ENCODE data around the gene IER2. TPM values are rescaled to one million over a fixed set of nuclear protein-coding genes. Genes with fewer than 3 reads are reported as not detected.

Gene IER2
- polyA plus RNA-seq, 1 experiment: 18.2 TPM

DNA sequence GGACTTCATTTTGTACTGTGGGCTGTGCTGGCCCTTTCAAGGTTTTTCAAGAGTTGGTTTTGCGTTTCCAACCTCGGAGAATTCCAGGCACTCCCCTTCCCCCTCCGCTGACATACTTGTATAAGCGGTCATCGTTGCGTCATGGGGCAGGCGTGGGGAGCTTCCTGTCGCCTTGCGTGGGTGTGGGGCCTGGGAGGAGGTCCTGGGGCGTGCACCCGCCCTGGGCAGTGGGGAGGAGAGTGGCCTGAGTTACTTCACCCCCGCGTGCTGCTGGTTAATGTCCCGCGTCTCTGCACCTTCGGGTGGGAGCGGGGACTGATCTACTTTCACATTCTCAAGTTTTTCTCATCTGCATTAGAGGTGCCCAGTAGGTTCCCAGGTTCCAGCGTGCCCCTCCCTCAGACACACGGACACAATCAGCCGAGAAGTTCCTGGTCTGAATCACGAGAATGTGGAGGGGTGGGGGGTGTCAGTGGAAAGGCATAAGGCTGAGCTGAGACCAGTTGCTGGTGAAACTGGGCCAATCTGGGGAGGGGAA, 4.1 kb downstream of the IER2 start:
- H3K27me3 ChIP-seq (ENCODE audit: control insufficient read depth, insufficient read depth, low read length): no peaks in the 10 kb centered on the region
- peaks cover 6% of the 10 kb centered on the region; the same call in 1 of the 2 replicates for H3K36me3 ChIP-seq (ENCODE audit: control insufficient read depth, insufficient read depth, low read length)
- ChIA-PET POLR2A (interaction anchor here (1.0 kb wide), 1 partner anchor 10 kb away, joined by 3 read pairs; no protein-coding TSS in a partner anchor), CTCF (interaction anchor here (0.6 to 2.5 kb wide), 5 partner anchors 9 to 109 kb away, joined by 3 to 9 read pairs (median 3); no protein-coding TSS in a partner anchor)
- DNase-seq (ENCODE audit: low read depth): peak; percentile 75
- TF ChIP-seq, protein P1, sequence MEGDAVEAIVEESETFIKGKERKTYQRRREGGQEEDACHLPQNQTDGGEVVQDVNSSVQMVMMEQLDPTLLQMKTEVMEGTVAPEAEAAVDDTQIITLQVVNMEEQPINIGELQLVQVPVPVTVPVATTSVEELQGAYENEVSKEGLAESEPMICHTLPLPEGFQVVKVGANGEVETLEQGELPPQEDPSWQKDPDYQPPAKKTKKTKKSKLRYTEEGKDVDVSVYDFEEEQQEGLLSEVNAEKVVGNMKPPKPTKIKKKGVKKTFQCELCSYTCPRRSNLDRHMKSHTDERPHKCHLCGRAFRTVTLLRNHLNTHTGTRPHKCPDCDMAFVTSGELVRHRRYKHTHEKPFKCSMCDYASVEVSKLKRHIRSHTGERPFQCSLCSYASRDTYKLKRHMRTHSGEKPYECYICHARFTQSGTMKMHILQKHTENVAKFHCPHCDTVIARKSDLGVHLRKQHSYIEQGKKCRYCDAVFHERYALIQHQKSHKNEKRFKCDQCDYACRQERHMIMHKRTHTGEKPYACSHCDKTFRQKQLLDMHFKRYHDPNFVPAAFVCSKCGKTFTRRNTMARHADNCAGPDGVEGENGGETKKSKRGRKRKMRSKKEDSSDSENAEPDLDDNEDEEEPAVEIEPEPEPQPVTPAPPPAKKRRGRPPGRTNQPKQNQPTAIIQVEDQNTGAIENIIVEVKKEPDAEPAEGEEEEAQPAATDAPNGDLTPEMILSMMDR (IDR thresholded peaks at IDR 0.05; ENCODE audit: insufficient read depth, low read depth, low read length): no peak
- H3K4me3 ChIP-seq (ENCODE audit: low read depth, low read length): peak overlapping the region; percentile 92

DNA sequence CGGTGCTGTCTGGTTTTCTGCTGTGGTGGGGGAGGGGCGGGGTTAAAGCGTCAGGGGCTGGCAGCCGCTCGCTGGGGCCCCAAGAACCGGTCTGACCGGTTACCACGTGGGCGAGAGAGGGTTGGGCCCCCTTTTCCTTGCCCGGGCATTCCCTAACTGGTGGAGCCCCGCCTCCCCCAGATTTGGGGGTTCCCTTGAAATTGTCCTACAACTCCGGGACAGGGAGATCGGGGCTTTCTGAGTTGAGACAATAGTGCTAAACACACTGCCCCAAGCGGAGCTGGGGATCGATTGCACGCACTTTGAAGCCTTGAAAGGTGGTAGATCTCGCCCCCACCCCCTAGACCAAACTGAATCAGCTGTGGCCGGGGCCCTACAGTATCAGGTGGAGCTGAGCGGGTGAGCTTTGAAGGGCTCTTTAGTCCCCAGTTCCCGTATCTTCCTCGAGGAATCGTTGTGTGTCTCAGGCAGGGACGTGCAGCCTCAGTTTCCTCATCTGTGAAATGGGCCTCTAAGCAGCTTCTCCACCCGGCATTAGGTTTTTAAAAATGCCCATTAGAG, 4.8 kb downstream of the IER2 start:
- Histone ChIP-seq H3K4me3 (ENCODE audit: low read depth, low read length) (peak overlapping the region; percentile 92), H3K27me3 (ENCODE audit: control insufficient read depth, insufficient read depth, low read length) (no peaks in the 10 kb centered on the region), H3K36me3 (ENCODE audit: control insufficient read depth, insufficient read depth, low read length) (peaks cover 6% of the 10 kb centered on the region; the same call in 1 of the 2 replicates)
- ChIA-PET POLR2A (interaction anchor here (0.5 to 0.6 kb wide), 3 partner anchors 9 to 97 kb away, joined by 3 to 5 read pairs (median 3); no protein-coding TSS in a partner anchor), CTCF (interaction anchor here (0.5 to 2.5 kb wide), 8 partner anchors 9 to 208 kb away, joined by 3 to 9 read pairs (median 4); no protein-coding TSS in a partner anchor)
- no peak for DNase-seq (ENCODE audit: low read depth)
- TF ChIP-seq, protein P1 (IDR thresholded peaks at IDR 0.05; ENCODE audit: insufficient read depth, low read depth, low read length): peak; percentile 38

DNA sequence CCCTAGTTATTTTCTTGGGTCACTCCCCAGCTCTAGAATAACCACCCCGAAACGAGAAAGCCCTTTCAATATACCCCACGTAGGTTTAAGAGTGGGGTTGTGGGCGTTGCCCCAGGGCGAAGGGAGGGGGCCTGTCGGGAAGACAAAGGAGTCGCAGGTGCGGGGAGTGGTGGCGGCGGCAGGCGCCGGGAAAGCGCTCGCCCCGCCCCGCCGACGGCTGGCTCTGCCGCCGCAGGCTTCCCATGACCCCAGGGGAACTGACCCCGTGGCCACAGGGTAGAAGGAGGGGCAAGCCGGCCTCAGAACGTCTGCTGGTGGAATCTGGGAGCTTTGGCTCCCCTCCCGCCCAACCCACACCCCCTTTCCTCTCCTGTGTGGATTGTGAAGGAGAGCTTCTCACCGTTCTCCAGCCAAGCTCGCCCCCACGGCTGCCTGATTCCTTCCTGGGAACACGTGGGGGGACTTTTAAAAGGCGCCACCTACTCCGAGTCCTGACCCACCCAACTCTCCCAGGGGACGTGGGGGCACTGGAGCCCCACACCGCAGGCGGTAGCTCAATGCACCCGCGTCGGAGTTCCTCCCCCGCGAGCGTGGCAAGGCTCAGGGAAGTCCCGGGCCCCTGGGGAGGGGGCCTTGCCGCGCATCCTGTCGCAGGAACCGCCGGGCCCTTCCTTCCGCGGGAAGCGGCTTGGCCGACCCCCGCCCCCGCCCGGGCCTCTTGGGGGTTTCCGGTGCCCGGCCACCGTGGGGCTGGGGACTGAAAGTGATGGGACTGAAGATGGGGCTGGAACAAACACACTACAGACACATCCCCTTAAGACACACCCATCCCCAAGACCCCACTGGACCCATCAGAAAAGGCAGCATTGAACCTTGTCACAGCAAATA, 5.5 kb downstream of the IER2 start:
- Histone ChIP-seq H3K27me3 (ENCODE audit: control insufficient read depth, insufficient read depth, low read length) (no peaks in the 10 kb centered on the region), H3K4me3 (ENCODE audit: low read depth, low read length) (peak overlapping the region; percentile 92), H3K36me3 (ENCODE audit: control insufficient read depth, insufficient read depth, low read length) (peaks cover 6% of the 10 kb centered on the region; the same call in 1 of the 2 replicates)
- TF ChIP-seq, protein P1 (IDR thresholded peaks at IDR 0.05; ENCODE audit: insufficient read depth, low read depth, low read length): no peak
- ChIA-PET POLR2A (interaction anchor here (0.6 kb wide), 3 partner anchors 9 to 100 kb away, joined by 3 to 5 read pairs (median 3); no protein-coding TSS in a partner anchor), CTCF (interaction anchor here (0.5 to 2.5 kb wide), 8 partner anchors 8 to 207 kb away, joined by 3 to 9 read pairs (median 4); no protein-coding TSS in a partner anchor)
- no peak for DNase-seq (ENCODE audit: low read depth)

DNA sequence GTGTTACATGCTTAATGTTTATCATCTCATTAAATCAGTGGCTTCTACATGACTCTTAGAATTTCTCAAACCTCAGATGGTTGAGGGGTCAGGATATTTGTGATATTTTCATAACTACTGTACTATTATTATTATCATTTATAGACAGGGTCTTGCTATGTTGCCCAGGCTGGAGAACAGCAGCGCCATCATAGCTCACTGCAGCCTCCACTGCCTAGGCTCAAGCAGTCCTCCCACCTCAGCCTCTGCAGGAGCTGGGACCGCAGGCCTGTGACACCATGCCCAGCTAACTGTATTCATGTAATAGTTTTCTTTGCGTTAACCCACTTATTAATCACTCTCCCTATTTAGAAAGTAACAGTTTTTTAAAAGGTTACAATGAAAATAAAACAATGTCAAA, 9.5 kb downstream of the IER2 start:
- TF ChIP-seq, protein P1 (IDR thresholded peaks at IDR 0.05; ENCODE audit: insufficient read depth, low read depth, low read length): no peak
- ChIA-PET POLR2A (no interaction called here), CTCF (no interaction called here)
- no peak for DNase-seq (ENCODE audit: low read depth)
- Histone ChIP-seq H3K27me3 (ENCODE audit: control insufficient read depth, insufficient read depth, low read length) (no peaks in the 10 kb centered on the region), H3K36me3 (ENCODE audit: control insufficient read depth, insufficient read depth, low read length) (no peaks in the 10 kb centered on the region), H3K4me3 (ENCODE audit: low read depth, low read length) (no peak overlapping the region)

Measured in BJ (cell line).